Retinal pigment epithelial cell (primary cell): Measurements from ENCODE around the gene SLC4A3.

Source experiments
- DNase-seq: peaks from one replicate; pipeline ENCODE4 v3.0.0-alpha.2; 2010; ENCODE audit warnings: low read depth
- H3K4me3 ChIP-seq: 2 replicates; pipeline ENCODE4 v1.5.1; 2011; ENCODE audit warnings: mild to moderate bottlenecking, low read length, control low read depth, moderate library complexity
- CTCF ChIP-seq: conservative IDR thresholded peaks from 2 replicates; pipeline ENCODE4 v1.5.1; 2011; ENCODE audit warnings: low read depth, low read length, control low read depth, inconsistent platforms

Gene SLC4A3

GRCh38 chr2:219636941-219637841 lies 9.8 kb downstream of the SLC4A3 start:
- H3K4me3 ChIP-seq: no peak overlapping the region
- no peak for TF ChIP-seq CTCF
- DNase-seq: no peak

GRCh38 chr2:219637842-219638185 lies 10.4 kb downstream of the SLC4A3 start:
- no peak for DNase-seq
- no peak for TF ChIP-seq CTCF
- no peak overlapping the region for H3K4me3 ChIP-seq

- no peak overlapping the region for H3K4me3 ChIP-seq
- peak; percentile 42 for TF ChIP-seq CTCF
- no peak for DNase-seq
Measured at GRCh38 chr2:219638217-219638947, 11.0 kb downstream of the SLC4A3 start.

- H3K4me3 ChIP-seq: no peak overlapping the region
- no peak for TF ChIP-seq CTCF
- DNase-seq: no peak
Measured at GRCh38 chr2:219638948-219639755, 11.7 kb downstream of the SLC4A3 start.

GRCh38 chr2:219641390-219642068 lies 14.1 kb downstream of the SLC4A3 start:
- TF ChIP-seq CTCF: no peak
- H3K4me3 ChIP-seq: no peak overlapping the region
- no peak for DNase-seq

GRCh38 chr2:219642069-219642454 lies 14.6 kb downstream of the SLC4A3 start:
- DNase-seq: no peak
- TF ChIP-seq CTCF: no peak
- no peak overlapping the region for H3K4me3 ChIP-seq
